Neural progenitor cell (in vitro differentiated cells): Measurements from ENCODE around the gene RBBP7. TPM values are rescaled to one million over a fixed set of nuclear protein-coding genes. Genes with fewer than 3 reads are reported as not detected.

Experiments
- DNase-seq: peaks from one replicate; pipeline ENCODE4 v3.0.0-alpha.2; 2016; ENCODE audit warnings: low spot score
- H2AFZ ChIP-seq: fragments of 200-600 bp; sonication (generic); replicated peaks from 2 replicates; pipeline ENCODE4 v1.6.1; 2016; ENCODE audit warnings: antibody characterized with exemption
- H3F3A ChIP-seq: fragments of 200-600 bp; sonication (generic); 2 replicates; pipeline ENCODE4 v1.6.1; 2016; ENCODE audit warnings: antibody characterized with exemption, low read depth
- H3K27ac ChIP-seq: fragments of 200-600 bp; sonication (generic); 2 replicates; pipeline ENCODE4 v1.5.1; 2016; ENCODE audit warnings: mild to moderate bottlenecking
- H3K27me3 ChIP-seq: fragments of 200-600 bp; sonication (generic); 2 replicates; pipeline ENCODE4 v1.6.1; 2016; ENCODE audit warnings: mild to moderate bottlenecking, moderate library complexity
- H3K36me3 ChIP-seq: fragments of 200-600 bp; sonication (generic); 2 replicates; pipeline ENCODE4 v1.5.1; 2016
- H3K4me1 ChIP-seq: fragments of 200-600 bp; sonication (generic); 2 replicates; pipeline ENCODE4 v1.6.1; 2016; ENCODE audit warnings: mixed run types
- H3K4me2 ChIP-seq: fragments of 200-600 bp; sonication (generic); 2 replicates; pipeline ENCODE4 v1.6.1; 2016
- H3K4me3 ChIP-seq: fragments of 200-600 bp; sonication (generic); 2 replicates; pipeline ENCODE4 v1.5.1; 2016
- H3K79me2 ChIP-seq: fragments of 200-600 bp; sonication (generic); 2 replicates; pipeline ENCODE4 v1.6.1; 2016; ENCODE audit warnings: low read depth
- H3K9ac ChIP-seq: fragments of 200-600 bp; sonication (generic); 2 replicates; pipeline ENCODE4 v1.6.1; 2016
- H3K9me3 ChIP-seq: fragments of 200-600 bp; sonication (generic); 2 replicates; pipeline ENCODE4 v1.5.1; 2016; ENCODE audit warnings: low read depth
- H4K20me1 ChIP-seq: fragments of 200-600 bp; sonication (generic); 2 replicates; pipeline ENCODE4 v1.6.1; 2016; ENCODE audit warnings: low read depth
- H3K27ac Mint-ChIP-seq: 3 replicates; pipeline ENCODE4 v1.8.0; 2021; ENCODE audit warnings: mixed read lengths
- H3K27me3 Mint-ChIP-seq: 2 replicates; pipeline ENCODE4 v1.8.0; 2022; ENCODE audit warnings: low read depth, mild to moderate bottlenecking, inconsistent platforms, moderate library complexity, mixed read lengths; ENCODE audit not compliant: insufficient read depth
- H3K36me3 Mint-ChIP-seq: 3 replicates; pipeline ENCODE4 v1.8.0; 2021; ENCODE audit warnings: mixed read lengths
- H3K4me1 Mint-ChIP-seq: 3 replicates; pipeline ENCODE4 v1.8.0; 2021; ENCODE audit warnings: mixed read lengths
- H3K4me3 Mint-ChIP-seq: 3 replicates; pipeline ENCODE4 v1.8.0; 2021; ENCODE audit warnings: mild to moderate bottlenecking, moderate library complexity, mixed read lengths
- H3K9me3 Mint-ChIP-seq: 3 replicates; pipeline ENCODE4 v1.8.0; 2020; ENCODE audit warnings: mixed read lengths
- CTCF ChIP-seq: fragments of 200-600 bp; sonication (generic); IDR thresholded peaks from 2 replicates; pipeline ENCODE4 v1.5.1; 2017; ENCODE audit warnings: antibody characterized with exemption, mild to moderate bottlenecking
- EZH2 ChIP-seq: fragments of 200-600 bp; sonication (generic); IDR thresholded peaks from 2 replicates; pipeline ENCODE4 v1.6.1; 2017; ENCODE audit warnings: antibody characterized with exemption, mild to moderate bottlenecking, moderate library complexity
- EZH2phosphoT487 ChIP-seq: fragments of 200-600 bp; sonication (generic); IDR thresholded peaks from 2 replicates; pipeline ENCODE4 v1.6.1; 2017; ENCODE audit warnings: antibody characterized with exemption
- total RNA-seq: library from RNA; depleted of rRNA; stranded (reverse); fragments of >200 nt; gene quantifications from 2 replicates; pipeline ENCODE4 v1.2.3, GENCODE V29; 2015; ENCODE audit warnings: low replicate concordance

The RBBP7 gene
- total RNA-seq, 1 donor from 2014 or later = 425 TPM

GRCh38 chrX:16839852-16840460, 30.2 kb downstream of the RBBP7 start:
- H3K36me3 Mint-ChIP-seq = peaks cover 56% of the 10 kb centered on the region
- H3K27ac ChIP-seq = no peak overlapping the region

GRCh38 chrX:16839219-16839851, 30.8 kb downstream of the RBBP7 start:
- Histone ChIP-seq H3F3A (peaks cover 55% of the 10 kb centered on the region), H3K79me2 (peaks cover 3% of the 10 kb centered on the region), H2AFZ (no peak overlapping the region), H4K20me1 (peaks cover 16% of the 10 kb centered on the region), H3K9me3 (no peaks in the 10 kb centered on the region), H3K4me1 (peaks cover 26% of the 10 kb centered on the region), H3K27me3 (no peaks in the 10 kb centered on the region), H3K4me2 (peak overlapping the region; percentile 25), H3K36me3 (no peaks in the 10 kb centered on the region), H3K27ac (no peak overlapping the region), H3K4me3 (no peak overlapping the region), H3K9ac (no peak overlapping the region)
- no peak for TF ChIP-seq EZH2
- no peak for TF ChIP-seq CTCF
- TF ChIP-seq EZH2phosphoT487 = no peak
- Mint-ChIP-seq H3K4me1 (peaks cover 29% of the 10 kb centered on the region), H3K9me3 (no peaks in the 10 kb centered on the region), H3K36me3 (peaks cover 50% of the 10 kb centered on the region), H3K27me3 (peaks cover 5% of the 10 kb centered on the region), H3K27ac (peak overlapping the region; percentile 16), H3K4me3 (no peak overlapping the region)
- peak; percentile 8 for DNase-seq

More at GRCh38 chrX:16839852-16840460, 30.2 kb downstream of the RBBP7 start:
- H3K4me3 Mint-ChIP-seq = no peak overlapping the region
- no peaks in the 10 kb centered on the region for H3K9me3 Mint-ChIP-seq
- peaks cover 23% of the 10 kb centered on the region for H3K4me1 Mint-ChIP-seq
- H3K4me2 ChIP-seq = peak overlapping the region; percentile 25
- peaks cover 16% of the 10 kb centered on the region for H4K20me1 ChIP-seq
- H3K79me2 ChIP-seq = peaks cover 8% of the 10 kb centered on the region
- peaks cover 61% of the 10 kb centered on the region for H3F3A ChIP-seq
- peaks cover 5% of the 10 kb centered on the region for H3K27me3 Mint-ChIP-seq
- TF ChIP-seq CTCF (no peak), EZH2 (no peak), EZH2phosphoT487 (no peak)
- peaks cover 21% of the 10 kb centered on the region for H3K4me1 ChIP-seq
- H3K36me3 ChIP-seq = peaks cover 2% of the 10 kb centered on the region
- DNase-seq = peak; percentile 32
- no peaks in the 10 kb centered on the region for H3K9me3 ChIP-seq
- H3K27me3 ChIP-seq = no peaks in the 10 kb centered on the region
- no peak overlapping the region for H3K27ac Mint-ChIP-seq
- no peak overlapping the region for H3K9ac ChIP-seq
- no peak overlapping the region for H3K4me3 ChIP-seq
- H2AFZ ChIP-seq = no peak overlapping the region

GRCh38 chrX:16838202-16839066, 31.7 kb downstream of the RBBP7 start:
- H4K20me1 ChIP-seq = peaks cover 16% of the 10 kb centered on the region
- no peaks in the 10 kb centered on the region for H3K36me3 ChIP-seq
- TF ChIP-seq EZH2phosphoT487 = no peak
- no peak for TF ChIP-seq EZH2
- TF ChIP-seq CTCF = no peak
- H3K4me2 ChIP-seq = no peak overlapping the region
- DNase-seq = peak; percentile 16
- H3K9me3 ChIP-seq = no peaks in the 10 kb centered on the region
- Mint-ChIP-seq H3K36me3 (peaks cover 48% of the 10 kb centered on the region), H3K27ac (peak overlapping the region; percentile 16), H3K4me3 (no peak overlapping the region), H3K4me1 (peaks cover 32% of the 10 kb centered on the region), H3K9me3 (no peaks in the 10 kb centered on the region), H3K27me3 (peaks cover 5% of the 10 kb centered on the region)
- no peak overlapping the region for H2AFZ ChIP-seq
- H3F3A ChIP-seq = peaks cover 53% of the 10 kb centered on the region
- H3K27ac ChIP-seq = no peak overlapping the region
- no peak overlapping the region for H3K4me3 ChIP-seq
- H3K9ac ChIP-seq = no peak overlapping the region
- no peaks in the 10 kb centered on the region for H3K79me2 ChIP-seq
- no peaks in the 10 kb centered on the region for H3K27me3 ChIP-seq
- peaks cover 33% of the 10 kb centered on the region for H3K4me1 ChIP-seq
